NCI-H146 treated with DMSO at 0.1 percent for 48 hours (cell line): ENCODE measurements around the gene MTF1.
"Not testable (repeated sequence)": the region's sequence is repeated elsewhere in the genome, so short reads cannot be mapped to it uniquely, and the experiment has no call there.

Source experiments
- DNase-seq: peaks from one replicate; lab custom pipeline; 2025; ENCODE audit not compliant: unreplicated experiment; lab: John Stamatoyannopoulos, UW

The MTF1 gene

DNA sequence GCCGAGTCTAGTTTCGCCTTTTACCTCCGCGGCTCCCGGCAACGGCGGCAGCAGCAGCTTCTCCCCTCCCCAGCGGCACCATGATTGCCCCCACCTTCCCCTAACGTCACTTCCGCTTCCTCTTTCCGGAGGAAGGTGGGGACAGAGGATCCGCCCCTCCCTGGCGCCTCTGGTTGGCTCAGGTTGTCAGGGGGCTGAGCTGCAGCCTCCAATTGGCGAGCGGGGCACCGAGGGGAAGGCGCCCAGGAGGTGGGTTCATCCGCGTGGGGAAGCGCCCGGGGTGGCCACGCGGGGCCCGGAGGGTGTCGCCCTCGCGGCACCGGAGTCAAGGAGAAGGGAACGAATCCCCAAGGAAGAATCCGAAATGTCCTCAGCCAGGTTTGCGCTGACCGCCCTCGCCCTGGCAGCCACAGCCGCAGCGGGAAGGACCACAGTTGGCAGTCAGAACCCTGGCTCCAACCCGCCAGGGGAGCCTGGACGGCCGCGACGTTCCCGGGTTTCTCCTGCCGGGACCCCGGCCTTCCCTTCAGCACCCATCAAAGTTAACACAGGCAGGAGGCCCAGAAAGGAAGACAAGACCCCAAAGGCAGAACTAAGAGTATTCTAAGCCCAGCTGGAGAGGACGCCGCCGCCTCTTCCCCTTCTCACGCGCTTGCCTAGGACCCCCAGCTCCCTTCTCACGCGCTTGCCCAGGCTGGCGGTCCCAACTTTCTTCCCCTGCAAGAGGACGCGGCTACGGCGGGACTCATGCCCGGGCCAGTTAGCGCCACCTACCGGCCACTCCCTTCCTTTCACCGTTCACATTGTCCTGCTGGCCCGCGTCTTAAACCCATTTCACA, at the start of gene MTF1:
MTF1 (minus strand) TSS at position 86 of the 839 bp plus-strand sequence. CDS start 1,934 bp downstream, outside the sequence.
- DNase-seq: peak; percentile 86

DNA sequence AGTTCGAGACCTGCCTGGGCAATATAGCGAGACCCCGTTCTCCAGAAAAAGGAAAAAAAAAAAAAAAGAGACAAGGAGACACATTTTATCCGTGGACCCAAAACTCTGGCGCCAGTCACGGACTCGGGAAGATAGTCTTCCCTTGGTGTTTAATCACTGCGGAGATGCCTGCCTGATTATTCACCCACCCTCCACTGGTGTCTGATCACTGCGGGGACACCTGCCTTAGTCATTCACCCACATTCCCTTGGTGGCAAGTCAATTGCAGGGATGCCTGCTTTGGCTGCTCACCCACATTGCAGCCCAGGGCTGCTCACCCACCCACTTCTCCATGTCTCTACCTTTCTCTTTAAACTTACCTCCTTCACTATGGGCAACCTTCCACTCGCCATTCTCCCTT, 49.1 kb upstream of the MTF1 start:
- DNase-seq: not testable (repeated sequence)

DNA sequence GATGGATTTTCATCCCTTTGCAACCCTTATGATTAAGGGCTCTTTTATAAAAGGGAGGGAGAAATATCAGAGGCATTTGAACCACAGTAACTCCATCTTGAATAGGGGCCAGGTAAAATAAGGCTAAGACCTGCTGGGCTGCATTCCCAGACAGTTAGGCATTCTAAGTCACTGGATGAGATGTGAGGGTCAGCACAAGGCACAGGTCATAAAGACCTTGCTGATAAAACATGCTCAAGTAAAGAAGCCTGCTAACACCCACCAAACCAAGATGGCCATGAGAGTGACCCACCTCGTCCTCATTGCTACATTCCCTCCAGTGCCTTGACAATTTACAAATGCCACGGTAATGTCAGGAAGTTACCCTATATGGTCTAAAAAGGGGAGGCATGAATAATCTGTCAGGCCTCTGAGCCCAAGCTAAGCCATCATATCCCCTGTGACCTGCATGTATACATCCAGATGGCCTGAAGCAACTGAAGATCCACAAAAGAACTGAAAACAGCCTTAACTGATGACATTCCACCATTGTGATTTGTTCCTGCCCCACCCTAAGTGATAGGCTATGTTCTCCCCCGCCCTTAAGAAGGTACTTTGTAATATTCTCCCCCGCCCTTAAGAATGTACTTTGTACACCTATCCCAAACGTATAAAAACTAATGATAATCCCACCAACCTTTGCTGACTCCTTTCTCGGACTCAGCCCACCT, 48.2 kb upstream of the MTF1 start:
- not testable (repeated sequence) for DNase-seq

DNA sequence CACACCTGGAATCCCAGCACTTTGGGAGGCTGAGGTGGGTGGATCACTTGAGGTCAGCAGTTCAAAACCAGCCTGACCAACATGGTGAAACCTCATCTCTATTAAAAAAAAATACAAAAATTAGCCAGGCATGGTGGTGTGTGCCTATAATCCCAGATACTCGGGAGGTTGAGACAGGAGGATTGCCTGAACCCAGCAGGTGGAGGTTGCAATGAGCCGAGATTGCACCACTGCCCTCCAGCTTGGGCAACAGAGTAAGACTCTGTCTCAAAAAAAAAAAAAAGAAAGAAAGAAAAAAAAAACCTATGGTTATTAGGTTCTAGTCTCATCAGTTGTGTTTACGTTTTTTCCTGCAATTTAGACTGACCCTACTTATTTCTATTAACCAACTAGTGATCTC, 47.2 kb upstream of the MTF1 start:
- not testable (repeated sequence) for DNase-seq

DNA sequence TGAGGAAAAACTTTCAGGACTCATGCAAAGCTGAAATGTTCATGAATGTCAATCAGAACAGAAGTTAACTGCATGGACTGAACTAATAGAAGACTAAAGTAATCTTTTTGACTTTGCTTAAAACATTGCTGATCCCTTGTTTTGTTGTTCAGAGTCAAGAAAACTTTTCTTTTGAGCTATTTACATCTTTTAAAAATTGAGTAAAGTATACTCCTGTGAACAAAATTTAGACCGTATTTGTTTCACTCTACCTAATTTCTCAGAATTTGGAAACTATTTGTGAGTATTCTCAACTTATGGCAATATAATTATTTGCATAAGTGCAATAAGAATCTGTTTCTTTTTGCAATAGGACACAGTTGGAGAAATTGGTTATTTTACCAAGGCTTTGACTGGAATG, 46.3 kb upstream of the MTF1 start:
- DNase-seq: no peak

DNA sequence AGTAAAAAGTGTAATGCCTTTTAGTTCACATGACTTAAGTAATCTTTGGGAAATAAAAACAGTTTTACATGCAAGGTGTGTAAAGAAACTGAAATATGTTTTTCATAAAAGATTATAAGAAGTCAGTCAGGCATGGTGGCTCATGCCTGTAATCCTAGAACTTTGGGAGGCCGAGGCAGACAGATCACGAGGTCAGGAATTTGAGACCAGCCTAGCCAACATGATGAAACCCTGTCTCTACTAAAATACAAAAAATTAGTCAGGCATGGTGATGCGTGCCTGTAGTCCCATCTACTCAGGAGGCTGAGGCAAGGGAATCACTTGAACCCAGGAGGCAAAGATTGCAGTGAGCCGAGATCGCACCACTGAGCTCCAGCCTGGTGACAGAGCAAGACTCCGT, 44.5 kb upstream of the MTF1 start:
- not testable (repeated sequence) for DNase-seq

DNA sequence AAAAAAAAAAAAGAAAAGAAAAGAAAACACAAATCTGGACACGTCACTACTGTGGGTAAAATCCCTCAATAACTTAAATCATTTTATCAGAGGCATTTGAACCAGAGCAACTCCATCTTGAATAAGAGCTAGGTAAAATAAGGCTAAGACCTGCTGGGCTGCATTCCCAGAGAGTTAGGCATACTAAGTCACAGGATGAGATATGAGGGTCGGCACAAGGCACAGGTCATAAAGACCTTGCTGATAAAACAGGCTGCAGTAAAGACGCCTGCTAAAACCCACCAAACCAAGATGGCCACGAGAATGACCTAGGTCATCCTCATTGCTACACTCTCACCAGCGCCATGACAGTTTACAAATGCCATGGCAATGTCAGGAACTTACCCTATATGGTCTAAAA, 43.6 kb upstream of the MTF1 start:
- no peak for DNase-seq

DNA sequence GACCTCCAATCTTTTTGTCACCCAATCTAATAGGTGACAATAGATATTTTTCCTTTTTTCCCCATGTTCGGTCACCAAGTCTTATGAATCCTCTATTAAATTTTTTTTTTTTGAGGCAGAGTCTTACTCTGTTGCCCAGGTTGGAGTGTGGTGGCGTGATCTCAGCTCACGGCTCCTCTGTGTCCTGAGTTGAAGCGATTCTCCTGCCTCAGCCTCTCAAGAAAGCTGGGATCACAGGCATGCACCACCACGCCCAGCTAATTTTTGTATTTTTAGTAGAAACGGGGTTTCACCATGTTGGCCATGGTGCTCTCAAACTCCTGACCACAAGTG, 42.5 kb upstream of the MTF1 start:
- DNase-seq: no peak

DNA sequence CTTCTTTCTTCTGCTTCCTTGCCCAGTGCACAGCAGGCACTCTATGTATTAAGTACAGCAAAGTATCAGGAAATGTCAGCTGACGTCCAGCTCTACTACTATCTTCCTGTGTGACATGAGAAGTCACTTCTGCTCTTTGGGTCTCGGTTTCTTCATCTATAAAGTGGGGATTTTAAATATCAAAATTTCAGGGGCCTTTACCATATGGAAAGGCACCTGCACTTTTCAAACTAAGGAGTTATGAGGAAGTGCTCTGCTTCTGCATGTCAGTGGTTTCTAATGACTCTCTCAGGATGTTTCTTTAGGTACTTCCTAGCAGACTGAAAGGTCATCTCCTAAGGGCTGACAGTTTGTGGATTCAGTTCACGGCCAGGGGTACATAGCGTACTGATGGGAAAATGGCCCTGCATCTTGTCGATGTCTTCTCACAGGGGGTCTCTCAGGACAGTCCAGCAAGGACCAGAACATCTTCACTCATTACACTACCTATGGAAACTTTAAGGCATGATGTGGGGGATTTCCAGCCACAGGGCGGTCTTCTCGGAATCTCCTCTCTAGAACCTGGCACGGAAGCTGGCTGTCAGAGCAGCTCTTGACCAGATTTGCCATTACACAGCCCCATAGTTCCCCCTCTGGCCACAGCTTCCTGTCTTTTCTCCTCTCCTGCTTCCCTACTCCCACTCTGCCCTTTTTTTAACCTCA, 42.0 kb upstream of the MTF1 start:
- DNase-seq: no peak

DNA sequence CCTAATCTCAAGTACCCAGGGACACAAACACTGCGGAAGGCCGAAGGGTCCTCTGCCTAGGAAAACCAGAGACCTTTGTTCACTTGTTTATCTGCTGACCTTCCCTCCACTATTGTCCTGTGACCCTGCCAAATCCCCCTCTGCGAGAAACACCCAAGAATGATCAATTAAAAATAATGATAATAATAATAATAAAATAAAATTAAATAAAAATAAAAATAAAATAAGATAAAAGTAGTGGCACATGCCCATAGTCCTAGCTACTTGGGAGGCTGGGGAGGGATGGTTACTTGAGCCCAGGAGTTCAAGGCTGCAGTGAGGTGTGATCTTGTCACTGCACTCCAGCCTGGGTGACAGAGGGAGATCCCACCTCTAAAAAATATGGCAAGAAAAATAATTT, 38.2 kb upstream of the MTF1 start:
- DNase-seq: not testable (repeated sequence)

DNA sequence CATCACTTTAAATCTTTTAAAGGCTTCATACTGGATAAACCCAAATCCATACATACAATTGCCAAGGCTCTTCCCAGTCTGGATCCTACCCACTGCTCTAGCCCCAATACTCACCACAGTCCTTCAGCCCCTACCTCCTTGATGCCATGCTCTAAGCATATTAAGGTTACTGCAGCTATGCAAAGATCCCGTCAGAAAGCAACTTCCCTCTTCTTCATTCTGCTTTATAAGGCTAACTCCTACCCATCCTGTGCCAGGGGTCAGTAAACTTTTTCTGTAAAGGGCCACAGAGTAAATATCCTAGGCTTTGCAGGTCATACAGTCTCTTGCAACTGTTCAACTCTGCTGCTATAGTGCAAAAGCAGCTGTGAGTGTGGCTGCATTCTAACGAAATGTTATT, 34.3 kb upstream of the MTF1 start:
- no peak for DNase-seq

DNA sequence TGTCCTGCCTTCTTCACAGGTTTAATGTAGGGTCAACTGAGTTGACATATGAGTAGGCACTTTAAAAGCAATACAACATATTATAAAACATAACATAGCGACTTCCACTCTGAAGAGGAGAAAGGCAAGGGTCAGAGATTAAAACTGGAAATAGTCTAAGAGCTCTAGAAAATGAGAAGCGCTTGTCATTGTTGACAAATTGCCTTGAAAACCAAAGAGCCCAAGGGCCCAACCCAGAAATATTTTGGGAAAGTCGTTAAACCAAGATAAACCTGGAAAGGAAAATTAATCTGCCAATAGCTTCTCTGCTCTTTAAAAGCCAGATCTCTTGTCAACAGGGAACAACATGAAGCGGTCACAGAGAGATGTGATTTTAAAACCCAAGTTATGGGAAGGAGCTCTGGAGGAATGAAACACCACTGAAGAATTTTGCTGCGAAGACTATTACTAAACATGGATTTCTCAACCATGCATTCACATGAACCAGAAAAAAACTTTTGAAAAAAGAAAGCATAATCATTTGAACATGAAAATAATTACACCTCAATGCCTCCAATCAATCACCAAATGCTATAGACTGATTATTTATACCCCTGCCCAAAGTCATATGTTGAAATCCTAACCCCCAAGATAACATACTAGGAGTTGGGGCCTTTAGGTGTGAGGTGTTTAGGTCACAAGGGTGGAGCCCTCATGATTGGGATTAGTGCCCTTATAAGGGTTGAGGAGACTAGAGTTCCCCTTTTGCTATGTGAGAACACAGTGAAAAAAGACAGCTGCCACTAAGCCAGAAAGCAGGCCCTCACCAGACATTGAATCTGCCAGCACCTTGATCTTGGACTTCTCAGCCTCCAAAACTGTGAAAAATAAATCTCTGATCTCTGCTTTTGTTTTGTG, 33.0 kb upstream of the MTF1 start:
- no peak for DNase-seq

DNA sequence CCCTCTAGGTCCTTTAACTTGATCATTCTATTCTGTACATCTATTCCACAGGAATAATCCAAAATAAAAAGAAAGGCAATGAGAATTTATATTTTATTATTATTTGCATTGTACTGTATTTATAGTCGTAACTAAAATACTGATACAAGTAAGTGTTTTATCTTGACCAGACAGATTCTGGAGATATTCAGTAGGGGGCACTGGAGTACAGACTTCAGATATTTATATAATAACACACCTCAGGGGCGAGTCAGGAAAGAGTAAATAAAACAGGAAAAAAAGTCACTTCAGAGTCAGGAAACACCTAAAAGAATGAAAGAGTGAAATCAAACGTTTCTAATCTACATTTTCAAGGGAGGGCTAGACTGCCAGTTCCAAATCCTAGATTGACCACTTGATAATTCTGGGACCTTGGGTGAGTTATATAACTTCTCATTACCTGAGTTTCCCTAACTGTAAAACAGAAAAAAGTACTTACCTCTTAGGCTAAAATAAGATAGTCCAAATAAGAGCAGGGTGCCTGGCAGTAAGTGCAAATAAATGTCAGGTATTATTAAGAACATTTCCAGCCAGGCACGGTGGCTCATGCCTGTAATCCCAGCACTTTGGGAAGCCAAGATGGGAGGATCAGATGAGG, 31.1 kb upstream of the MTF1 start:
- peak; percentile 23 for DNase-seq

DNA sequence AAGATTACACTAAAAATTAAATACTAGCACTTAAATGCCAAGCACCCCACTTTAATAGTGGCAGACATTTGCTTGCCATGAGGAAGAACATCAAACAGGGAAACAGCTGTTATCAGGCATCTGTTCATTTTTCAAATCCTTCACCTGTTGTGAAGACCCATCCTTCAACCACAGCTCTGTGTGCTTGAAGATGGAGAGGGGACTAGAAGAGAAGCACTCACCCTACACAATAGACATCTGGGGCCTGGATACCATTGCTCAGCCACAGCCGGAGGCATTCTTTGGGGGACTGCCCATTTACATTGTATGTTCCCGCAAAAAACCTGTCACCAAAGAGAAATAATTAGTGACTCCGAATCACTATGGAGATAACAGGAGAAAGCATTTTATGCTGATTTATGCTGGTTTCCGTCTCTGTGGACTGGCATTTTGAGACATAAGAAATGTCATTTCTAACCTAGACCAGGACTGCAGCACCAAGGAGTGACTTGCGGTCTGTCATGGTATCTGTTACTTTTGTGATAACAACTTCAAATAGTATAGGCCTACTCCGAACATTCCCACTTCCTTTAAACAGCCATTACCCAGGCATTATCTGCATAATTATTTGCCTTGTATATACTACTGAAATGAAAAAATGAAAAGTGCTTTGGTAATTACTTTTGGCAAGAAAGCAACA, 28.8 kb upstream of the MTF1 start:
- DNase-seq: no peak

DNA sequence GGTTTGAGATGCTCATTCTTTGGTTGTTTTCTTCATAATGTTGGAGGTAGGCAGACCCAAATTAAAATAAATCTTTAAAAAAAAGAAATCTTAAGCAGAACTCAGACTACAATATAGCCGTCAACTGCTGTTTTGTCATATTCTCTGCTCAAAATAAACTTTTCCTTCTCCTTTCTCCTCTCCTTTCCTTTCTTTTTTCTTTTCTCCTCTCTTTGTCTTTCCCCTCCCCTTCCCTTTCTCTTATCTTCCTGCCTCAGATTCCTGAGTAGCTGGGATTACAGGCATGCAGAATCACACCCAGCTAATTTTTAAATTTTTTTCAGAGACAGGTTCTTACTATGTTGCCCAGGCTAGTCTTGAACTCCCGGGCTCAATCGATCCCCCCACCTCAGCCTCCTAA, 24.8 kb upstream of the MTF1 start:
- no peak for DNase-seq

DNA sequence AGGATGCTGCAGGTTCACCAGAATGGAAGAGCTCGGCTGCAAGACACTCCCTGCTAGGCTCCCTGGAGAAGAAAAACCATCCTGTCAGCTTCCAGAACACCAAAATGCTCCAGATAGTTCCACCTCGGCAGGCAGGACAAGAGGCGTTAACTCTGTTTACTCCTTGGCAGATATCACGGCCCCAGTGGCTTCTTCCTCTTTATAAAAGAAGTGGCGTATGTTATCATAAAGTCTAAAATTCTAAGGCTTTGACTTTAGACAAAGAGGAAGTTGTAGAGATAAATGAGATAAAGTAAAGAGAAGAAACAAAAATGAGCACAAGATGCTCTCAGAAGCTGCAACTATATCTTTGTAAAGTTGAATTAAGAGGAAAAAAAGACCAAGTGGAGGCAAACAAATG, 24.3 kb upstream of the MTF1 start:
- DNase-seq: no peak

DNA sequence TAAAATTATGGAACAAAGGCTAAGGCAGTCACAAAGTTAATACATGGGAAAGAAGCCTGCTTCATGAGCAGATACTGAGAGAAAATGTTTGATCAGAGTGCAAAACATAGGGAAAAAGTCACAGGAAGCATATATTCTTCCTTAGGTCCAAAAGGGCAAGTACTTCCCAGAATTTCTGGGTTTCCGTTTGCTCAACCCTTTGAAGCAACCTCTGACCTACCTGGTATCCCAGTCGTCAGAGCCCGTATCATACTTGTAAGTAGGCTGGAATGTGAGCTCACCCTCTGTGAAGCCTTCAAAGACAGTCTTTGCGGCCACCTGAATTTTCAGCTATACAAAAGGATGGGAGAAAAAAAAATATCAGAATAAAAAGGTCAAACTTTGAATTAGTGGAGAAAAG, 20.5 kb upstream of the MTF1 start:
- no peak for DNase-seq

DNA sequence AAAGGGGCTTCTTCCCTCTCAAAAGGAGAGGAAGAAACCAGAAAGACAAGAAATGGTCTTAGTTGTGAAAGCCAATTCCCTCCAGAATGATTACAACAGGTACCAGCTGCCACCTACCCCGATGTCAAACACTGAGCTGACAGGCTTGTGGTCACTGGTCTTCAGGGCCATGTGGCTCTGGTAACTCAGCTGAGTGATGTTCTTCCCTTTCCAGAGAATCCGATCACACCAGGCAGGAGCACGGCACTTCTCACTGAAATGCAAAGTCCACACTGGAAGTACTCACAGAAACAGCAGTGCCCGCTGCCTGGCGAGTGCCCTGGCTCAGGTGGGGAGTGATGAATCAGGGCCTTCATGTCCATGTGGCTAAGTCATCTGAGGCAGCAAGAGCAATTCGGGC, 18.7 kb upstream of the MTF1 start:
- DNase-seq: no peak

DNA sequence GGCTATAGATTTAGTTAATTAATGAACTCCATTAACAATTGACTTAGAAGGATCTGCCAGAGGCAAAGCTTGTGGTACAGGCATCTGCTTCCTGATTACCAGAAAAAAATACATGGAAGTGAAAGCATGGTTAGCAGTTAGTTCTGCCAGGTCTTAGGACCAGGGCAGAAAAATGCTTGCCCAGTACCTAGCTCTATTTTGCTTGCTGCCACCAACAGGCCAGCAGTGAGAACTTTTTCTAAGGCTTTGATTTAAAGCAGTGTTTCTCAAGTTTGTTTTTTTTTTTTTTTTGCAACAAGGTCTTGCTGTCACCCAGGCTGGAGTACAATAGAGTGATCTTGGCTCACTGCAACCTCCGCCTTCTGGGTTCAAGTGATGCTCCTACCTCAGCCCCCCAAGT, 16.4 kb upstream of the MTF1 start:
- DNase-seq: no peak

DNA sequence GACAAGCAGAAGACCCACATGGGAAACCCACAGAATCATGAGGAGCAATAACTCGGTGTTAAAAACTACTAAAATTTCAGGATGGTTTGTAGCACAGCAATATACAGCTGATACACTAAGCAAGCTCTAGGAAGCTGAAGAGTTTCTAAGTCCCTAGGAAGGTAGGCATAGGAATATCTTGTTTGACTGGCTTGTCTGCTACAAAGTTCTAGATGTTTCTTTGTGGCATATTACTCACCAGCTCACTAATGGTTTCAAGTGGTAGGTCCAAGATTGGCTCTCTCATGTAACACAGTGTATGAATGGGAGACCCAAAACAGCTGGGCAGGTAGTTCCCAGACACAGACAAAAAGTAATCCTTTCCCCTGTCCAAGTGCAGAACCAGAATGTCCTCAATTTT, 13.3 kb upstream of the MTF1 start:
- no peak for DNase-seq
